ENCODE measurements around the gene PCDH10.

DNA sequence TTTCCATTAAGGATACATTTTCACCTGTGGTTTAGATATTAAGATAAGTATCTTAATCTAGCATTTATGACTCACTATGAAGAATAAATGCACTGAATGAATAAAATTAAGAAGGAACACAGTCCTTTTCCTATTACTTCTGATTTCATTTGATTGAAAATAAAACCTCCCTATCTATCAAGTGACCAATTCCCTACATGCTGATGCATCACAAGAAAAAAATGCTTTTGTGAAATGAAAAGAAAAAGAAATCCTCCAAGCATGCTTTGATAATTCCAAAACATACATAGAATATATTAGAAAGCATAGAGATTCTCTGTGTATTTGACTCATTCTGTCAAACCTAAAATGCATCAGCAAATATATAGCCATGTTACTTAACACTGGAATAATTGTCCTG lies 37.1 kb downstream of the PCDH10 start:
- TF ChIP-seq, protein P1, sequence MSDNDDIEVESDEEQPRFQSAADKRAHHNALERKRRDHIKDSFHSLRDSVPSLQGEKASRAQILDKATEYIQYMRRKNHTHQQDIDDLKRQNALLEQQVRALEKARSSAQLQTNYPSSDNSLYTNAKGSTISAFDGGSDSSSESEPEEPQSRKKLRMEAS (IDR thresholded peaks at IDR 0.05; ENCODE audit: low read depth), result no peak
- TF ChIP-seq, protein P2, sequence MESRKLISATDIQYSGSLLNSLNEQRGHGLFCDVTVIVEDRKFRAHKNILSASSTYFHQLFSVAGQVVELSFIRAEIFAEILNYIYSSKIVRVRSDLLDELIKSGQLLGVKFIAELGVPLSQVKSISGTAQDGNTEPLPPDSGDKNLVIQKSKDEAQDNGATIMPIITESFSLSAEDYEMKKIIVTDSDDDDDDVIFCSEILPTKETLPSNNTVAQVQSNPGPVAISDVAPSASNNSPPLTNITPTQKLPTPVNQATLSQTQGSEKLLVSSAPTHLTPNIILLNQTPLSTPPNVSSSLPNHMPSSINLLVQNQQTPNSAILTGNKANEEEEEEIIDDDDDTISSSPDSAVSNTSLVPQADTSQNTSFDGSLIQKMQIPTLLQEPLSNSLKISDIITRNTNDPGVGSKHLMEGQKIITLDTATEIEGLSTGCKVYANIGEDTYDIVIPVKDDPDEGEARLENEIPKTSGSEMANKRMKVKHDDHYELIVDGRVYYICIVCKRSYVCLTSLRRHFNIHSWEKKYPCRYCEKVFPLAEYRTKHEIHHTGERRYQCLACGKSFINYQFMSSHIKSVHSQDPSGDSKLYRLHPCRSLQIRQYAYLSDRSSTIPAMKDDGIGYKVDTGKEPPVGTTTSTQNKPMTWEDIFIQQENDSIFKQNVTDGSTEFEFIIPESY (IDR thresholded peaks at IDR 0.05; ENCODE audit: borderline replicate concordance, low read depth), result no peak
- TF ChIP-seq USF2 (IDR thresholded peaks at IDR 0.05; ENCODE audit: borderline replicate concordance, low read depth, low read length), result no peak
- no peak for TF ChIP-seq SMC3 (IDR thresholded peaks at IDR 0.05; ENCODE audit: low read depth, low read length)
- TF ChIP-seq CTCF (IDR thresholded peaks at IDR 0.05), result no peak
- TF ChIP-seq RCOR1 (IDR thresholded peaks at IDR 0.05; ENCODE audit: low read length), result no peak

Measured in SK-N-SH (cell line).